IPS DF 19.7 (cell line): Measurements from ENCODE around the gene CIPC.

Experiments used
- DNase-seq: peaks from one replicate; pipeline ENCODE4 v3.0.0-alpha.2; 2013; ENCODE audit warnings: low read depth, low spot score

Gene CIPC

DNA sequence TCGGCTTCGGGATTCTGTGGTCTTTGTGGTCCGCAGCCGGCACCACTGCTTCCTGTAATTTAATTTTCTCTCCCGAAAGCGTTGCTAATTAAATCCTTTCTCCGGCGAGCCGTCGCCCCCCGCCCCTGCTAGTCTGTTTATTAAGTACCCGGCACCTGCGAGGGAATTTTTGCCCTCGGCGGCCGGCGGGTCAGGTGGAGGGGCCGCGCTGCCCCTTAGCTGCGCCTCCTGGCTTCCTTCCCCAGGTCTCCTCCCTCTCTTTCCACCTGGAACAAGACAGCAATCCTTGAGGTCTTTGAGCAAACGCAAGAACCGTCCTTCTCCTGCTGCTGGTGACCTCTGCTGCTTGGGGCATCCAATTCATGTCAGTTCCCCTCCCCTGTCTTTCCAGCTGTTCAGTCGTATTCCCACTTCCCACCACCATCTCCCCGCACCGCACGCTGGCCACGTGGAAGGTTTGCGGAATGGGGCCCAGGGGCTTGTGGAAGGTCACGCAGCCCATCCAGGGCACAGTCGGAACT is 27.3 kb downstream of the CIPC start:
- no peak for DNase-seq

- no peak for DNase-seq
Measured at GRCh38 chr14:77125823-77126325, 27.8 kb downstream of the CIPC start.

- DNase-seq, result no peak
Measured at GRCh38 chr14:77126461-77126990, 28.5 kb downstream of the CIPC start.

DNA sequence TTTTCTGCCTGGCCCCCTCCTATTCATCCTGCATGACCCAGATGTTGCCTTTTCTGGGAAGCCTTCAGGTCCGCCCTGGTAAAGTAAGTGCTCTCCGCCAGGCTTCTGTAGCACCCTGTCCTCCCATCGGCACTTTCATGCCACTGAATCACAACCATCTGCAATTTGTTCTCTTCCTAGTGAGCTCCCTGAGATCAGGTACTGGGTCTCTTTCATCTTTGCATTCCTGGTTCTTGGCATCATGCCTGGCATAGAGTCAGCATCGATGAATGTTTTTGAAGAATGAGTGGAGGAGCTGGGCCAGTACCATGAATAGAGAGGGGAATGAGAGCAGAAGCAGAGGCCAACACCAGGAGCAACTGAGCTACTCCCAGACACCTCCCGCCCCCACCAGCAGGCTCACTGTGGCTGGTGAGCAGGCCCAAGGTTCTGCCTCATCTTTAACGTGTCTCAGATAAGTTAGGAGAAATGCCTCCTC is 30.4 kb downstream of the CIPC start:
- DNase-seq, result no peak

DNA sequence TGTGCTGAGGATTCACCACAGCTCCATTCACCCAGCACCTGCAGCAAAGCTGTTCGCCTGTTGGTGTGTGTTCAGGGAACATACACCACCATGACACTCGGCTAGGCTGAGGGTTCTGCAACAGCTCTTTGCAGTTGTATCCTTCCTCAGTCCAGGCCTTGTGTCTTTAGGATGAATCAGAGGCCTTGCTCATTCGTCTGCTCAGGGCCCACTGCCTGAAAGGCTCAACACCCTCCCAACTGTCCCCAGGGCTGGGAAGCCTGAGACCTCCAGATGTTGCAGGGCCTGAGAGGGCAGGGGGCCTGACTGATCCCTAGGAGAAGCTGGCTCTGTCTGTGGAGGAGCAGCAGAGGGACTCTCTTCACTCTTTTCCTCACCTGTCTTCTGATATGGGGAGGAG is 32.3 kb downstream of the CIPC start:
- no peak for DNase-seq

- DNase-seq, result no peak
Measured at GRCh38 chr14:77131206-77131605, 33.1 kb downstream of the CIPC start.

- DNase-seq, result no peak
Measured at GRCh38 chr14:77131871-77132486, 33.9 kb downstream of the CIPC start.

DNA sequence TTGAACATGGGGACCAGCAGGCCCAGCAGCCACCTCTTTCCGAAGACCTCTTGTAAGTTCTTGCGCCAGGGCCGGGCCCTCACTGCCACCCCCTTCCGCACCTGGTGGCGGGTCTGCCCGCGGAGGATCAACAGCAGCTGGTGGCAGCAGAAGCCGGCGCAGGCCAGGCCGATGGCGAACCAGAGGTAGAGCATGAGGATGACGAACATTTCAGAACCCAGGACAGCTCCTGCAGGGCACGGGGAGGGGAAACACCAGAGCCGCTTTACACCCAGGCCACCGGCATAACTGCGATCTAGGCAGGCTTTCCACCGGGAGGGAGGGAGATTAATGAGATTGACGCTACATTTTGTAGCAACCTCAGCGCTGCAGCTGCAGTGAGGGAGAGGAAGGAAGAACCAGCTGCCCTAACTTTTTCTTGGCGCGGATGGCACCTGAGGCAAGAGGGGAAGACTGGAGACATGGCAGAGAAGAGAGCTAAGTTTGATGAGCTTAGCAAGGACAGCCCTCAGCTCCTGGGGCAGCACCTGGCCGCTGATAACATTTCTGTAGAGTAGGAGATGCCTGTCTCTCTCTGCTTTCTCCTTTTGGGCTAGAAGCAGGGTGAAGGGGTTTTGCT is 35.8 kb downstream of the CIPC start:
- no peak for DNase-seq

DNA sequence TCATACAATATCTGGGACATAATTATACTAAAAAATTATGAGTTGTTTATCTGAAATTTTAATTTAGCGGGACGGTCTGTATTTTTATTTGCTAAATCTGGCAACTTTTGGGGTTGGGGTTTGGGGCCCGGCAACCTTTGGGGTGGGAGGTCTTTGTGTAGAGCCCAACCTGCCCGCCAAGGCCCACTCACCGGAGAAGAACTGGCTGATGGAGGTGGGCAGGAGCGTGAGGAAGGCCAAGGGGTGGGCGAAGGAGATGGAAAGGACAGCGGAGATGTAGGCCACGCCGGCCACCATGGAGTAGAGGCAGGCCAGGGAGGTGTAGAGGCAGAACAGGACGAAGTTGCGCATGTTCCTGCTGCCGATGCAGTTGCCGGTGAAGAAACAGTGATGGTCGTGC is 41.0 kb downstream of the CIPC start:
- DNase-seq, result no peak

DNA sequence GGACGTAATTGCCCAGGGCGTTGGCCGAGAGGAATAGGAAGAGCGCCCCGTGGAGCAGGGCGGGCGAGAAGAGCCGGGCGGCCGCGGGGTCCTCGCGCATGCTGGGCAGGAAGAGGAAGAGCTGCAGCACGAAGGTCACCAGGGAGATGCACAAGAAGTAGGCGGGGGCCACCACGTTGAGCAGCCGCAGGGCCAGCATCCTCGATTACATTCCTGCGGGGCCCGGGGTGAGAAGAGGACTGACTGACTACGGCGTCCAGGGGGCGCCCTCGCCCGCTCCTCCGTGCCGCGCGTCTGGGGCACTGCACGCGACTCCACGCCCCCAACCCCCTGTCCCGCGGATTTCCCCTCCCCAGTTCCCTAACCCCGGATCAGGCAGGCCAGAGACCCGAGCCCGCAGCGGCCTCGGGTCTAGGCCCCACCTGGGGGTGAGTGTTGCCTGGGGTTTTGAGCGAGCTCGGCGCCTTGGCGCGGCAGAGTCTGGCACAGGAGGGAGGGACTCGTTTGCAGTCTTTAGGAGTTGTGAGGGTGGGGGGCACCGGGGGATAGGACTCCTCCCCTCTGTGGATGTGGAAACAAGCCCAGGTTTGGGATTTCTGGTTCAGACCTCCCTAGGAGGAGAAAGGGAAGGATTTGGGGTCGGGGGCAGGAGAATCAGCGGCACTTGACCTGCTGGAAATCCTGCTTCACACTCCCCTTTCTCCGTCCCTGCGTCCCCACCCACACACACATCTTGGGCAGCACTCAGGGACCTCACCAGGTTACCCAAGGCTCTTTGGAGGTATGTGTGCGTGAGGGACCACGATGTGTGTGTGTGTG is 41.7 kb downstream of the CIPC start:
- no peak for DNase-seq

GRCh38 chr14:77140359-77141213 is 42.5 kb downstream of the CIPC start:
- no peak for DNase-seq

DNA sequence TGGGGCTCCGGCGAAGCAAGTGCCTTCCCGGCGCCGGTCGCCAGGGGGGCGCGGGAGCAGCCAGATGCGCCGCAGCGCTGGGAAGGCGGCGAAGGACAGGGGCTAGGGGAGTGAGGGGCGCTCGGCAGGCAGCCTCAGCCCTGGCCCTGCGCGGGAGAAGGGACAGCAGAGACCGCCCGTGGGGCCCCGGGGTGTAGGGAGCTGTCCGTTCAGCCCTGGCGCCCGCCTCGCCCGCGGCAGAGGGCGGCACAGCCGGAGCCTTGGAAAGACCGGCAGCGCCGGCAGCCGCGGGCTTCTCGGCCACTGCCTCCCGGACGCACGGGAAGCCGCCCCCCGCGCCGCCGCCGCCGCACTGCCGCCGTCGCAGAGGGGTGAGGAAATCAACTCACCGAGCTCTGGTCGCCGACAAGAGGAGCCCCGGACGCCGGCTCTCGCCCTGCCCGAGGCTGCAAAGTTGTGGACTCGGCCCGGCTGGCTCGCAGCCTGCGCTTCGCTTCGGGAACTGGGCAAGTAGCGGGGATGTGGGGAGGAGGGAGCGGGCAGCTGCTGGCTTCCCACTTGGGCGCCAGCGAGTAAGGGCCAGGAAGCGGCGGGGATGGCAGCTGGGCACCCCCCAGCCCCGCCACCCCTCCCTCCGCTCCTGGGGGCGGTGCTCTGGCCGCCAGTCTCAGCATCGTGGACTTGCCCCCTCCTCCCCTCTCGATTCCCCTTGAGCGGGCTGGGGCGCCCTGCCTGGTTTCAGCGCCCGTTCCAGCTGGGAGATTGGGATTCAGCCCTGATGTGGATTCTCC is 43.4 kb downstream of the CIPC start, which contains the start of gene ZDHHC22:
Gene ZDHHC22, minus strand, starts transcription at position 578 of the 791 bp plus-strand sequence. CDS start 2,053 bp downstream, outside the sequence.
- DNase-seq, result no peak

DNA sequence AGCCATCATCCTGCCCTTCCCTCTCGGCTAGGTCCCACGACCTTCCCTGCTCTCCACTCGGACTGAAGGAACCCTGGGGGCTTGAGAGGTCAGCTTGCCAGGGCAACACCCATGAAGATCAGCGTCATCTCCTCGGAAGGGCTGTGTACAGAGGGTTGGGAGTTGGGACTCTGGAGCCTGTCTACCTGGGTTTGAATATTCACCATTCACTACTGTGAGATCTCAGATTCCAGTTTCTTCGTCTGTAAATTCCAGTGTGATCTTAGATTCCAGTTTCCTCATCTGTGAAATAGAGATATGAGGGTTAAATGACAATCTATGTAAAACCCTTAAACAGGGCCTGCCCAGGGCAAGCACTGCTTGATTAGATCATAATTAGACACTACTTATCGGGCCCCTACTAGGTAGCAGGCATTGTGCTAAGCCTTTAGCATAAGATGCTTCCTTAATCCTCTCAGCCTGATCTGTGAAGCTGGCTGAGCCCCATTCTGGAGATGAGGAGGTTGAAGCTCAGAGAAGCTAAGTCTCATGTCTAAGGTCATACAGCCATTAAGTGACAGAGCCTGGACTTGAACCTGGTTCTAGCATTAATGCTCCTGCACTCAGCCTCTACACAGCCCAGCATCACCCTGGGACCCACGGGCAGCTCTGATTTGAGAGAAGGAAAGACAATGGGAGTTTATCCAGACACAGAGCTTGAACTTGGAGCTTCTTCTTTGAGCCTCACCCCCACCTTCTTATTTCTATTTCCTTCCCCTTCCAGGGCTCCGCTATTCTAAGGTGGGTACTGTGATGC is 44.1 kb downstream of the CIPC start:
- no peak for DNase-seq

- DNase-seq, result no peak
Measured at GRCh38 chr14:77143071-77143470, 45.0 kb downstream of the CIPC start.

GRCh38 chr14:77144412-77145115 is 46.5 kb downstream of the CIPC start:
- no peak for DNase-seq

DNA sequence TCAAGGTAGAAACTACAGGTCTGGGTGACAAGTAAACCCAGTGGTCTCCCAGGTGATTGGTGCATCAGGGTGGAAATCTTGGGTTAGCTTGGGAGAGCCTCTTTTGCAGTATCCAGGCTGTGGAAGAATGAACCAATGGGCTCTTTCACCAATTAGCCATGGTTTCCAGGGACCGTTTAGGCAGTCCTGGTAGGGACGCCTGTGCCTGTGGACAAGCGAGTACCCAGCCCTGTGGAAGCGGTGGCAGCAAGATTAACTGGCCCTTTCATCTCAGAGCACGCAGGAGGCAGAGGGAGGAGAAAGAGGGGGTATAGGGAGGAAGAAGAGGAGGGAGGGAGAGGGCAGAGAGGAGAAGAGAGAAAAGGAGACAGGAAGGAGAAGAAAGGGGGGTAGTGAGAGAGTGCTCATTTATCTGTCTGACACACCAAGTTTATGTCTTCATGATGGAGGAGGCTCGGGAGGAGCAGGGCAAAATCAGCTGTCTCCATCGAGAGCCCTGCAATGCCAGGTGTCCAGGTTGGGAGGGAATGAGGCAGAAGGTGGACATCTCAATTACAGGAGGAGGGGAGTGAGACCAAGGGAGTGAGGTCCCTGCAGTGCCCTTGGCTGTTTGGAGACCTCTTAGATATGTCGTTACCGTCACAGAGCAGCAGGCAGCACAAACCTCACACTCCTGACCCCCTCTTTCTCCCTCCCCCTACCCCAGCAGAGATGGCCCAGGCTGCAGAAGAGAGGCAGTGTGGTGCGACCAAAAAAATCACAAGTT is 48.1 kb downstream of the CIPC start:
- DNase-seq, result no peak

DNA sequence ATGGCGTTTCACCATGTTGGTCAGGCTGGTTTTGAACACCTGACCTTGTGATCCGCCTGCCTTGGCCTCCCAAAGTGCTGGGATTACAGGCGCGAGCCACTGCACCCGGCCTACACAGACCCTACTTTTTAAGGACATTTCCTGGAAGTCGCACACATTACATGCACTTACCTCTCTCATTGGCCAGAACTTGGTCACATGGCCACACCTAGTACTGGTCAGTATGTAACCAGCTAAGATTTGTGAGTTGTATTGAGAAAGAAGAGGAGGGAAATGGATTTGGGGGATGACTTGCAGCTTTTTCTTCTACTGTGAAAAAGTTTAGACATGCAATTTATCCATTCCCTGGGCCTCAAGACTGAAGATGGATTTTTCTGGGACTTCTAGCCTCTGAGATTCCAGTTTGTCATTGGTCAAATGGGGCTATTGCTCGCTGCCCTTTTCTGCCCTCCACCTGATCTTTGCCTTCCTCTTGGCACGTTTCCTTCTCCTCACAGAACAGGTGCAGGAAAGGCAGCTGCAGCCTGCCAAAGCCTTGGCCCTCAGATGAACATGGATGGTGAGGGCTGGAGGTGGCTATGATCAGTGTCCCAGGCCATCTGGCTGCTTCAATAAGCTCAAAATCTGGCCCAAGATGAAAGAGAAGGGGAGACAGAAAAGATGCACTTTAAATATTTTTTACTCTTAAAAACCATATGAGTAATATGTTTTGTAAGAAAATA is 50.6 kb downstream of the CIPC start:
- DNase-seq, result no peak
